Prostate gland (tissue), 2 donors: ENCODE measurements around the gene FUZ. TPM values are rescaled to one million over a fixed set of nuclear protein-coding genes. Genes with fewer than 3 reads are reported as not detected.

Experiments used
- DNase-seq: peaks from one replicate; pipeline ENCODE4 v3.0.0-alpha.2; 2019; ENCODE audit warnings: low spot score
- H3K27ac ChIP-seq, 2 donors: fragments of 200-600 bp; sonication (generic); 2 replicates each; pipeline ENCODE4 v1.5.1; 2017 to 2019
- H3K27me3 ChIP-seq: fragments of 200-600 bp; sonication (generic); replicated peaks from 2 replicates; pipeline ENCODE4 v1.5.1; 2019; ENCODE audit not compliant: insufficient read depth
- H3K36me3 ChIP-seq, 2 donors: fragments of 200-600 bp; sonication (generic); 1 replicate in 1 of 2; 2 replicates in 1 of 2; pipeline versions ENCODE4 v1.5.1 to v1.8.1; 2017 to 2019
- H3K4me1 ChIP-seq: fragments of 200-600 bp; sonication (generic); replicated peaks from 2 replicates; pipeline ENCODE4 v1.5.1; 2019
- H3K4me3 ChIP-seq, 2 donors: fragments of 200-600 bp; sonication (generic); 2 replicates each; pipeline ENCODE4 v1.5.1; 2017 to 2019
- H3K9me3 ChIP-seq: fragments of 200-600 bp; sonication (generic); 2 replicates; pipeline ENCODE4 v1.5.1; 2017
- CTCF ChIP-seq, 4 experiments: fragments of 200-600 bp in 2 of 4; fragments of 450-650 bp in 2 of 4; sonication (generic) in 2 of 4; IDR thresholded peaks; 1 replicate in 3 of 4; 2 replicates in 1 of 4; pipeline ENCODE4 v1.5.1; 2016 to 2019; ENCODE audit warnings: antibody characterized with exemption in 4 of 4, mild to moderate bottlenecking in 2 of 4, moderate library complexity in 2 of 4
- POLR2A ChIP-seq: fragments of 450-650 bp; IDR thresholded peaks from one replicate; pipeline ENCODE4 v1.6.1; 2016; ENCODE audit warnings: antibody characterized with exemption, mild to moderate bottlenecking
- POLR2AphosphoS5 ChIP-seq: sonication (generic); formaldehyde crosslinking; IDR thresholded peaks from one replicate; pipeline ENCODE4 v1.6.1; 2017; ENCODE audit warnings: antibody characterized with exemption
- WGBS: methylation state at CpG from one replicate; pipeline ENCODE4 v1.1.5; 2018; 5-methylcytosine and 5-hydroxymethylcytosine counted together
- intact Hi-C: fragments of 100-400 bp; cut with DNase I; formaldehyde crosslinking; loops from one replicate; pipeline ENCODE4 v1.14.2; 2022
- total RNA-seq, 2 donors: library from RNA; depleted of rRNA; stranded (reverse); fragments of >200 nt; gene quantifications; one replicate each; pipeline ENCODE4 v1.1.0, GENCODE V29; 2016

Gene FUZ
- total RNA-seq, 2 donors from 2014 or later = 39.2 to 45.4 TPM

GRCh38 chr19:49847731-49848696, 34.9 kb upstream of the FUZ start:
- no peaks in the 10 kb centered on the region for H3K27me3 ChIP-seq
- no peaks in the 10 kb centered on the region for H3K9me3 ChIP-seq
- DNase-seq = no peak
- intact Hi-C loops = no loop called here
- H3K27ac ChIP-seq = no peak overlapping the region
- TF ChIP-seq POLR2AphosphoS5 (no peak), CTCF (IDR thresholded peaks at IDR 0.05) (no peak), POLR2A (no peak)
- WGBS = 91% methylated on average over 10 of the region's 10 CpGs
- H3K36me3 ChIP-seq = no peaks in the 10 kb centered on the region
- no peak overlapping the region for H3K4me3 ChIP-seq
- no peaks in the 10 kb centered on the region for H3K4me1 ChIP-seq

GRCh38 chr19:49846408-49846807, 33.3 kb upstream of the FUZ start:
- WGBS = 78% methylated on average over 5 of the region's 5 CpGs
- intact Hi-C loops = no loop called here
- H3K4me3 ChIP-seq = no peak overlapping the region

GRCh38 chr19:49845414-49845813, 32.3 kb upstream of the FUZ start:
- intact Hi-C loops = no loop called here
- no peaks in the 10 kb centered on the region for H3K9me3 ChIP-seq
- no peak for DNase-seq
- no peak for TF ChIP-seq POLR2A
- TF ChIP-seq POLR2AphosphoS5 = no peak
- no peak for TF ChIP-seq CTCF (IDR thresholded peaks at IDR 0.05)
- no peak overlapping the region for H3K4me3 ChIP-seq
- no peak overlapping the region for H3K27ac ChIP-seq
- no peaks in the 10 kb centered on the region for H3K27me3 ChIP-seq
- no peaks in the 10 kb centered on the region for H3K36me3 ChIP-seq
- no peaks in the 10 kb centered on the region for H3K4me1 ChIP-seq
- 64% methylated on average over 3 of the region's 3 CpGs for WGBS

More at GRCh38 chr19:49846408-49846807, 33.3 kb upstream of the FUZ start:
- TF ChIP-seq POLR2AphosphoS5 = no peak
- no peak for TF ChIP-seq CTCF (IDR thresholded peaks at IDR 0.05)
- TF ChIP-seq POLR2A = no peak
- H3K36me3 ChIP-seq = no peaks in the 10 kb centered on the region
- no peaks in the 10 kb centered on the region for H3K27me3 ChIP-seq
- H3K27ac ChIP-seq = no peak overlapping the region
- no peaks in the 10 kb centered on the region for H3K9me3 ChIP-seq
- DNase-seq = no peak
- H3K4me1 ChIP-seq = no peaks in the 10 kb centered on the region

- Histone ChIP-seq H3K36me3 (no peaks in the 10 kb centered on the region), H3K27me3 (no peaks in the 10 kb centered on the region), H3K4me1 (no peaks in the 10 kb centered on the region), H3K27ac (no peak overlapping the region), H3K4me3 (no peak overlapping the region), H3K9me3 (no peaks in the 10 kb centered on the region)
- WGBS = 87% methylated on average over 18 of the region's 18 CpGs
- DNase-seq = no peak
- TF ChIP-seq POLR2A (no peak), POLR2AphosphoS5 (no peak), CTCF (IDR thresholded peaks at IDR 0.05) (no peak)
- intact Hi-C loops = no loop called here
Observed at GRCh38 chr19:49844138-49845095, 31.3 kb upstream of the FUZ start.
